Stromal cell of bone marrow (primary cell): Measurements from ENCODE around the gene ZNF407.

Experiments
- DNase-seq: peaks from one replicate; pipeline ENCODE4 v3.0.0-alpha.2; 2012; ENCODE audit warnings: low read depth

ZNF407 gene

GRCh38 chr18:74930616-74931015 is 332.9 kb downstream of the ZNF407 start:
- DNase-seq: no peak

DNA sequence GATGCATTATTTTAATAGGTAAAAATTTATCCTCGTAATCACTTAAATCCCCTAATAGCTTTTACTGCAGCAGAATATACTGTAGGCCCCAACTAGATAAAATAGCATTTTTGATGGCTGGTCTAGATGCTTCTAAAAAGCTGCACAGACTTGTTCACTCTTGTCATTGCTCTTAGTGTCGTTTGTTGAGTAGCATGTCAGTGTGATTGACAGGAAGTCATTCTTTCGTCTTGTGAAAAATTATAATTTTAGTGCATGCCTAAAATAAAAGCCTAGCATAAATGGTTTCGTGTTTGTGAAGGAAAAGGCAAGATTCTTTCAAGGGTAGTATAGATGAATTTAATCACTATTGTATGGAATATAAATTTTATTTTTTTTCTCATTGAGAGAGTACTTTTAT is 336.3 kb downstream of the ZNF407 start:
- DNase-seq: no peak

DNA sequence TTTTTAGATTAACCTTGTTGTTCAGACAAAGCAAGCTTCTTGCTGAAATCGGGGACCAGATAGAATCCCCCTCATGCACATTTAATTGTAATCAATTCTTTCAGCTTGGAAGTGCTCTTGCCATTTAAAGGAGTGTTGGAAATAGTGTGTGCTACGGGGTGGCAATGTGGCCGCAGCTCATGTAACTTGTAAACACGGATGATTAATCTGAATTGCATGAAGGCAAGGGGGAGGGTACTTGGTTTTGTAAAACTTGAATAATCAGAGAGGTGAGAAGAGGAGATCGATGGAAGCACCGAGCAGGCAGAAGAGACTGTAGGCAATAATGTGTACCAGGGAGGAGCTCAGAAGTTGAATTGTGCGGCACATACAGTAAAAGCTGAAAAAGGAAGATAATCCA is 337.8 kb downstream of the ZNF407 start:
- DNase-seq: no peak

- no peak for DNase-seq
These were observed 338.7 kb downstream of the ZNF407 start for GRCh38 chr18:74936343-74936742.

- DNase-seq: no peak
These were observed 339.6 kb downstream of the ZNF407 start for GRCh38 chr18:74937291-74937690.

- no peak for DNase-seq
These were observed 343.2 kb downstream of the ZNF407 start for GRCh38 chr18:74940856-74941255.

- no peak for DNase-seq
These were observed 344.7 kb downstream of the ZNF407 start for GRCh38 chr18:74942319-74942910.

DNA sequence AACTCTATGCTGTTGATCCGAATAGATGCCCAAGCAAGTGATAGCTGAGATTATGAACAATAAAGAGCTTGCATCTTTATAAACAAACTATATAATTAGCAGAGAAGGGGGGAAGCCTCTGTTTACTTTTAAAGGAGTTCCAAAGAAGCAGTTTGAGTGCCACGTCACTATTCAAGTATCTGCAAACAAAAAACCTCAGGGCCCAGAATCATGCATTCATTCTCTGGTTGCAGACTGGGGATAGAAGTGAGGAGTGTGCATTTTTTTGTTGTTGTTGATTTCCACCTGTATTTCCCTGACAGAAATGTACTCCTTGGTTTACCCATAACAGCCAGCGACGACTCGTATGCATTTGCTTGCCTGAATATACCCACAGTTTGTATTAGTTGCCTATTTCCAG is 347.0 kb downstream of the ZNF407 start:
- no peak for DNase-seq

DNA sequence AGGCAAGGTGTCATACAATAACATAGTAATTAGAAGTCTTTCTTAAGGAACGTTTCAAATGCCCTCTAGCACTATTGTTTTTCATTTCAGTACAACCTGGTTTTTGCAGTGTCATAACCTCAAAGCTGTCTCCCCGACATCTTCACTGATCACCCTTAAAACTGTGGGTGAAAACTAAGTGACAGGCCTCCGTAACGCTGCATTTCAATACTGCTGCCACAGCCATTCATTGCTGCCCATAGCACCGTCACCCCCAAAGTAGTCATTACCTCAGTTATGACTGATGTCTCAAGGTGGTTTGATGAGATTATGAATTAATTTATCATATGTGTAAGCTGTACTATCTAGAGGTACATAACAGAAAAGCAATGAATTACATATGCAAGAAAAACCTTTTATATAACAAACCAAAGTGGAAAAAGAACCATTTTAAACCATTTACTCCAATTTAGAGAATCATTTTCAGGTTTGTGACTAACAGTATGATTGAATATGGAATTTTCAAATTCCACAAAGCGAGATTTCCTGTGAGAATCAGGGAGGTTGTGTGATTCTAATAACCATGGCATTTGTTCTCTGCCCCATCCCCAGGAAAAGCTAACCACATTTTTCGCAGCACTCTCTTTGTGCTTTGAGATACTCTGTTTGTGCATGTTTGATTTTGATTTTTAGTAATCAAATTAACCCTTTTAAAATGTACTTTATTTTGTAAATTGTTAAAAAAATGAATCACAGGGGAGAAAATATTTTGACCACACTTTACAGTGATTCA is 348.3 kb downstream of the ZNF407 start:
- no peak for DNase-seq

DNA sequence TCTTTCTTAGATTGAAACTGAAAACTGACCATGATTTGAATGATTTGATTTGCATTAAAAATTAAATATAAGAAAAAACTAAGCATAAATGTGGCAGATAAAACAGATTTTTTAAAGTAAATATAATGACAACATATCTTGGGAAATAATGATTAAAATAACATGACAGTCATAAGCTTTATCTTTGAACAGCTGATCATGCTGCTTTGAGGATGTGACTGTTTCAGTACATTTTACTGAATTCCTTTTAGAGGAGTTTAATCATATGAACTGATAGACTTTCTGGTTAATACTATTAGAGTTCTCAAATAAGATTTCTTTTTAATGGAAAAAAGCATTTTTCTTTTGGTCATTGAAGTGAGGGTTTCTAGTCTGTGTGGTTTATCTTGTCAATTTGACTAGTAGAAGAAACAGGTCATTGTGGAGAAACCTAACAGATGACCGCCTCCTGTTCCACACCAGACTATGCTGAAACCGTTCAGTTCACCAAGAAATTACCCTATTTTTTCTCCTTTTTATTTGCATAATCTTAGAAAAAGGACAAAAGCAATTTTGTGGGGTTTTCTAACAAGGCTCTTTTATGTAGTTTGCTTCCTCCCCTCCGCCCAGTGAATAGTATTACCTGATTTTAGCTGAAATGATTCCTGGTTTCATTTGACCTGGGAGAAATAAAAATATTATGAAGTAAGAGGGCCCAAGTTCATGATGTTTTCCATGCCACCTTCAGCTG is 349.1 kb downstream of the ZNF407 start:
- no peak for DNase-seq

GRCh38 chr18:74947417-74947816 is 349.7 kb downstream of the ZNF407 start:
- no peak for DNase-seq

DNA sequence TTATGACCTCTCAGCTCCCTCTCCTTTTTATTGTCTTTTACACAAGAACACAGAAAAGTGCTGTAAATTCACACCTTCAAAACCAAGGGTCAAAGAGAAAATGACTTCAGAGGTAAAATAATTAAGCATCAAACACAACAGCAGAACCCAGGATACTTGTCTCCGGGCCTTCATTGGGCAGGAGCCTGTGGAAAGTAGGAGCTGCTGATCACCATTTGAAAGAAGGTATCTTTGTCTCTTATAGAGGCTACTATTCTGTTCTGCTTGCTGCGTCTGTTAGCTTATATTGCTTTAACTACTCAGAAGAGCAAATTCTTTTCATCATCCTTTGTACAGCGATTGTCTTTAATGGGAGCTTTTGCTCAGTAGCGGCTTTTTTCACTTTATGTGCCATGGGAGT is 350.2 kb downstream of the ZNF407 start:
- no peak for DNase-seq

GRCh38 chr18:74949611-74950010 is 351.9 kb downstream of the ZNF407 start:
- DNase-seq: no peak

- DNase-seq: no peak
These were observed 352.8 kb downstream of the ZNF407 start for GRCh38 chr18:74950479-74950878.

GRCh38 chr18:74951165-74951760 is 353.6 kb downstream of the ZNF407 start:
- peak; percentile 96 for DNase-seq

GRCh38 chr18:74957588-74958224 is 360.0 kb downstream of the ZNF407 start:
- no peak for DNase-seq

DNA sequence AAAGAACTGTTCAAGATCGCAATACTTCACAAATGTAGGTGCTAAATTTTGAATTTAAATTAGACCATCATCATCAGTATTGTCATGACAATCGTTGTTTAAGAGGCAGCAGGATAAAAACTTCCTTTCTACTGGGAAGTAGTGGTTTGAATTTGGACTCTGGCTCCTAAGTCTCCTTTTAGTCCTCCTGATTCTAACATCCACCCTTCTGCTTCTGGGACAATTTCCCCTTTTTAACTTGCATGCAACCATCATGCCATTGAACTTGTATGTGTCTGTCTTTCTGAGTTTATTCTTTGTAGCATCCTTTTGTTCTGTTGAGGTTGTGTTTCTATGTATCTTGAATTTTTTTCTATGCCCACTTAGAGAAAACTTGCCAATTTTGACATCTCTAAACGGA is 361.5 kb downstream of the ZNF407 start:
- no peak for DNase-seq

DNA sequence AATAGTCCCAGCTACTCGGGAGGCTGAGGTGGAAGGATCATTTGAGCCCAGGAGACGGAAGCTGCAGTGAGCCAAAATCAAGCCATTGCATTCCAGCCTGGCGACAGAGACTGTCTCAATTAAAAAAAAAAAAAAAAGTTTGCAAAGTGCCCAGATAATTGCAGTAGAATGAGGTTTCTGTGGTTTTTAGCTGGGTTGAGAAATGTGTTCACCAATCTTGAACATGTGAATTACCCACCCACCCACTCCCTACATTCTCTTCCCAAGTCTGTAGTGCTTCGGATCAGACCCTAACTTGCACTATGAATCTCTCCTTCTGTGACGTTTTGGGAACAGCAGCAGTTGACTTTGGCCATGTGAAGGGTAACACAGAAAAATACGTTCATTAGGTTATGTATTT is 363.9 kb downstream of the ZNF407 start:
- DNase-seq: no peak

DNA sequence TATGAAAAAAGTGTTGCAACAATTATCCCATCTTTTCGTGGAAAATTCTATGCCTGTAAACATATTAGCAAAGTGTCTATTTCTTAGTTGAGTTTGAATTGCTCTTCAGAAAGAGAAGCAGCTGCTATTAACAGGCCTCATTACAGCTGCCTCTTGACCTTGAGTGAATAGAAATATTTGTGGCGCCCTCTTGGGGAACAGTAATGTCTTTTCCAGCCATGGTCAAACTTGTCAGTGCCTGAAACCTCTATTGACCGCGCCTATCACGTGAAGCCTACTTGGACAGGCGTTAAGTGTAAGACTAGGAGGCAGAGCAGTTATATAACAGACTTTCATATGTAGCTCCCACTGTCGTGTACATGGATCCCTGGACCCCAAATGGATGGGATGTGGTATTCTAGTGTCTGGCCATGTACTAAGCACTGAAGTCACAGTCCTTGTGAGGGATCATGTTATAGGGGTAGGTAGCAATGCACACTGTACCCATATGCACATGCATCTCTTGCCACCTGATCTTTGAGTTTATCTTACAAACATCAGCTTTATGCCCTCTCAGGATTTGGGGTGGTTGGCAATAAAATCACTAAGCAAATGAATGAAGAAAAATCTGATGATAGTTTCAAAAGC is 366.3 kb downstream of the ZNF407 start:
- DNase-seq: peak; percentile 48

GRCh38 chr18:74965682-74966081 is 368.0 kb downstream of the ZNF407 start:
- no peak for DNase-seq

- no peak for DNase-seq
These were observed 369.8 kb downstream of the ZNF407 start for GRCh38 chr18:74967438-74967837.

DNA sequence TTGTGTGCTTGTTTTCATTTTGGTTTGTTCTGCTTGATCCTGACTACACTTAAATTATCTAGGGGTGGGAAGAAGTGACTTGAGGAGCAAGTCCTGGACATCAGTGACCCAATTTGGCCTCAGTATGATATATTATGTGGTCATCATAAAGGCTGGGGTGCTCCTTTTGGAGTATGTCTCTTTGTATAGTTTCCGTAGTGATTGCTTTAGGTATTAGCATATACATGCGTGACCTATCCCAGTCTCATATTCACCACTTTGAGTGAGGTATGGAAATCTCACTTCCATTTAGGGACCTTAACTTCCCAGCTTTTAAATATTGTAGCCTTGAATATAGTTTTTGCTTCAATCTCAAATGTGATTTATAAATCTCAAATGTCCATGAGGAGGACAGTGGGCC is 370.3 kb downstream of the ZNF407 start:
- DNase-seq: no peak
